Esophagus squamous epithelium (tissue), 5 donors: ENCODE results near the gene PPEF2. TPM values are rescaled to one million over a fixed set of nuclear protein-coding genes. Genes with fewer than 3 reads are reported as not detected.

Experiments used
- DNase-seq: peaks from one replicate; lab custom pipeline; 2025; lab: John Stamatoyannopoulos, UW
- H3K27ac ChIP-seq, 4 donors: fragments of 200-600 bp; sonication (generic); one replicate each; pipeline ENCODE4 v1.5.1; 2016 to 2019; ENCODE audit warnings: mild to moderate bottlenecking in 1 of 4
- H3K27me3 ChIP-seq, 4 donors: fragments of 200-600 bp; sonication (generic); 1 replicate in 3 of 4; 2 replicates in 1 of 4; pipeline versions ENCODE4 v1.5.1 to v1.6.0; 2017 to 2021; ENCODE audit warnings: antibody characterized with exemption in 1 of 4
- H3K36me3 ChIP-seq, 3 donors: fragments of 200-600 bp; sonication (generic); one replicate each; pipeline ENCODE4 v1.5.1; 2016 to 2019
- H3K4me1 ChIP-seq, 3 donors: fragments of 200-600 bp; sonication (generic); one replicate each; pipeline ENCODE4 v1.5.1; 2017 to 2019
- H3K4me3 ChIP-seq, 4 donors: fragments of 200-600 bp; sonication (generic); 1 replicate in 3 of 4; 2 replicates in 1 of 4; pipeline ENCODE4 v1.5.1; 2016 to 2019; ENCODE audit warnings: mild to moderate bottlenecking in 2 of 4, moderate library complexity in 1 of 4
- H3K9me3 ChIP-seq, 3 donors: fragments of 200-600 bp; sonication (generic); one replicate each; pipeline ENCODE4 v1.5.1; 2016 to 2019
- CTCF ChIP-seq, 6 experiments: fragments of 450-650 bp in 4 of 6; fragments of 200-600 bp in 2 of 6; sonication (generic) in 2 of 6; IDR thresholded peaks; one replicate each; pipeline ENCODE4 v1.5.1; 2016 to 2019; ENCODE audit warnings: antibody characterized with exemption in 6 of 6, mild to moderate bottlenecking in 4 of 6, moderate library complexity in 4 of 6
- POLR2A ChIP-seq, 4 donors: fragments of 450-650 bp; IDR thresholded peaks; one replicate each; pipeline ENCODE4 v1.6.1; 2017; ENCODE audit warnings: antibody characterized with exemption in 4 of 4, mild to moderate bottlenecking in 4 of 4, moderate library complexity in 3 of 4
- WGBS, 2 donors: methylation state at CpG; one replicate each; pipeline ENCODE4 v1.1.5; 2018; 5-methylcytosine and 5-hydroxymethylcytosine counted together
- intact Hi-C: fragments of 100-400 bp; cut with DNase I; formaldehyde crosslinking; loops from one replicate; pipeline ENCODE4 v1.15.0; 2022
- total RNA-seq, 4 donors: library from RNA; depleted of rRNA; stranded (reverse); fragments of >200 nt; gene quantifications; one replicate each; pipeline ENCODE4 v1.1.0, GENCODE V29; 2016
- donor health status: DM: yes; HTN: yes; CAD: no.

The PPEF2 gene
- total RNA-seq, 4 donors from 2014 or later, result 0.04 TPM; not detected in 3

GRCh38 chr4:75869100-75869499 lies 33.2 kb downstream of the PPEF2 start:
- DNase-seq, result no peak
- H3K27ac ChIP-seq, result no peak overlapping the region
- TF ChIP-seq POLR2A (IDR thresholded peaks at IDR 0.05) (no peak), CTCF (IDR thresholded peaks at IDR 0.05) (no peak)
- no peaks in the 10 kb centered on the region for H3K9me3 ChIP-seq
- WGBS, 2 donors, result 49 to 52% methylated on average over 3 of the region's 3 CpGs
- H3K4me3 ChIP-seq, result no peak overlapping the region
- no peaks in the 10 kb centered on the region for H3K36me3 ChIP-seq
- intact Hi-C loops, result no loop called here
- H3K4me1 ChIP-seq, result no peaks in the 10 kb centered on the region
- no peaks in the 10 kb centered on the region for H3K27me3 ChIP-seq

GRCh38 chr4:75867130-75867529 lies 35.1 kb downstream of the PPEF2 start:
- Histone ChIP-seq H3K27me3 (no peaks in the 10 kb centered on the region), H3K36me3 (no peaks in the 10 kb centered on the region), H3K4me3 (no peak overlapping the region), H3K9me3 (no peaks in the 10 kb centered on the region), H3K4me1 (no peaks in the 10 kb centered on the region), H3K27ac (no peak overlapping the region)
- intact Hi-C loops, result no loop called here
- DNase-seq, result no peak
- TF ChIP-seq POLR2A (IDR thresholded peaks at IDR 0.05) (no peak), CTCF (IDR thresholded peaks at IDR 0.05) (no peak)
- 61 to 68% methylated on average over 3 of the region's 3 CpGs for WGBS, 2 donors

GRCh38 chr4:75860606-75861005 lies 41.6 kb downstream of the PPEF2 start:
- Histone ChIP-seq H3K27ac (no peak overlapping the region), H3K4me1 (no peaks in the 10 kb centered on the region), H3K36me3 (no peaks in the 10 kb centered on the region), H3K27me3 (no peaks in the 10 kb centered on the region), H3K9me3 (no peaks in the 10 kb centered on the region), H3K4me3 (no peak overlapping the region)
- DNase-seq, result no peak
- TF ChIP-seq POLR2A (IDR thresholded peaks at IDR 0.05), result no peak
- TF ChIP-seq CTCF (IDR thresholded peaks at IDR 0.05), result no peak
- intact Hi-C loops, result no loop called here
- 81 to 83% methylated on average over 5 of the region's 5 CpGs for WGBS, 2 donors

GRCh38 chr4:75858721-75859120 lies 43.5 kb downstream of the PPEF2 start:
- Histone ChIP-seq H3K4me3 (no peak overlapping the region), H3K27me3 (peaks cover 0 to 4% (median 0%) of the 10 kb centered on the region in 4 donors), H3K9me3 (no peaks in the 10 kb centered on the region), H3K4me1 (no peaks in the 10 kb centered on the region), H3K36me3 (no peaks in the 10 kb centered on the region), H3K27ac (no peak overlapping the region)
- intact Hi-C loops, result no loop called here
- DNase-seq, result no peak
- 48 to 76% methylated on average over 1 of the region's 1 CpG for WGBS, 2 donors
- TF ChIP-seq CTCF (IDR thresholded peaks at IDR 0.05) (no peak), POLR2A (IDR thresholded peaks at IDR 0.05) (no peak)

GRCh38 chr4:75849461-75849860 lies 52.8 kb downstream of the PPEF2 start:
- DNase-seq, result no peak
- no peak for TF ChIP-seq POLR2A (IDR thresholded peaks at IDR 0.05)
- no peak for TF ChIP-seq CTCF (IDR thresholded peaks at IDR 0.05)
- no peak overlapping the region for H3K27ac ChIP-seq
- 13 to 21% methylated on average over 2 of the region's 6 CpGs for WGBS, 2 donors
- peaks cover 0 to 6% (median 0%) of the 10 kb centered on the region in 4 donors for H3K27me3 ChIP-seq
- H3K4me3 ChIP-seq, result no peak overlapping the region
- peaks cover 0 to 11% (median 4%) of the 10 kb centered on the region in 3 donors for H3K4me1 ChIP-seq
- intact Hi-C loops, result no loop called here
- no peaks in the 10 kb centered on the region for H3K36me3 ChIP-seq
- no peaks in the 10 kb centered on the region for H3K9me3 ChIP-seq
